Measurements from ENCODE around the gene C10orf143.
"Not testable (repeated sequence)": the region's sequence is repeated elsewhere in the genome, so short reads cannot be mapped to it uniquely, and the experiment has no call there.

The C10orf143 gene

DNA sequence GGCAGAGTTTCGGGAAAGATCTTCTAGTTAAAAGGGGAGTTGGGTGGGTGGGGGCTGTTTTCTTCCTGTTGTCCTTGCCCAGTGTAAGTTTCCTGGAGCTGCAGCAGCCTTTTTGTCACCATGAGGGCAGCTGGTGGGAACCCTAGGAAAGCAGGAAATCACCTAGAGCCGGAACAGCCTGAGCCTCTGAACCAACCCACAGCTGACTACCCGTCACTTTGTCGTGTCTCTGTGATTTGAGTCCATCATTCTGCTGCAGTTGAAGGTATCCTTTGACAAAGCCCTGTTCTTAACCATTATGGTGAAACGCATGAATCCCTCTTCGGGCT is 1.2 kb upstream of the C10orf143 start:
- no peak for DNase-seq

DNA sequence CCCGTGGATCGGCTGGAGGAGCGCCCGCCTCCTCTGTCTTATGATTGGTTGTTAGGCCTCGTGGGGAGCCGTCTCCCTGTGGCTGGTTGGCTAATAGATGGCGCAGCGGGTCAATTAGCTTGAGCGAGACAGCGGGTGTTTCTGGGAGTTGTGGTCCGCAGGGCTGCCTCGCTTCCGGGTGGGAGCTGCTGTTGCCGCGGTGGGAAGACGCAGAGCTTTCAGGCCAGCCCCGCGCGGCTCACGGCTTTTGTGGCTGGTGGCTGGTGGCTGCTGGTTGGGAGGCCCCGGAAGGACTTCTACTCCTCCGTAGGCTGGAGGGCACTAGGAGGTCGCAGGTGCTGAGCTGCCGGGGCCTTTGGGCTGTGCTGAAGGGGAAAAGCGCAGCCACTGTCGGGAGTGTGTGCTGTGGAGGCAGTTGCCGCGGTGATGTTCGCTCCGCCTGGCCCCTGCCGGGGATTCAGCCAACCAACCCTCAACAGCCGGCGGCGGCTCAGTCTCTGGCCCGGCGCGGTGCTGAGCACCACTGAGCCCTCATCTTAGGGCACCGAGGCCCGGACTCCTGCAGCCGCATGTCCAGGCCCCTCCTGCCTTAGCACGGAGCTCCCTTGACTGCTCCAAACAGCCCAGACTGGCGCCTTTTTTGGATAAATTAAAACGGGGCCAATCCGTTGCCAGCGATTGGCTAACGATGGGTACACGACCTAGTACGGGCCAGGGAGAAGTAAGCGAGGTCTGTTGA is 652 bp upstream of the C10orf143 start:
- peak; percentile 89 to 99 (median 97) for DNase-seq

DNA sequence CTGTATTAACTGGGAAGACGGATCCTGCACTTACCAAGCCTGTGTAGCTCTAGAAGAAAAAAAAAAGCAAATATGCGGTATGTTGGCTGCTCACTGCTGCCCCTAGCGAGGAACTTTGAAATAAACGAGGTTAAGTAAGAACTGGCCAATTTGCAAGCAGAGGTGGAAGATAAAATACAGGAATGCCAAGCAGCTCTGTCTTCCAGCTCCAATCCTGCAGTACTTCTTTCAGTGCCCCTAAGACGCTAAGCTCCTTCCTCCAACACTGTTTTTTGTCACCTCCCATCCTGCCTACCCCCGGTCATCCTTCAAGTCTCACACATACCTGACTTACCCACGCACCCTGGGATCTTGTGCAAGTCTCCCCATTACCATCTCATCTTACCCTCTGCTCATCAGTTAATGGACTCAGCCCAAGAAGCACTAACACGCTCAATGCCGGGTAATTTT is 809 bp downstream of the C10orf143 start:
- peak in 53 of 58 donors; percentile 5 to 74 (median 48) for DNase-seq

DNA sequence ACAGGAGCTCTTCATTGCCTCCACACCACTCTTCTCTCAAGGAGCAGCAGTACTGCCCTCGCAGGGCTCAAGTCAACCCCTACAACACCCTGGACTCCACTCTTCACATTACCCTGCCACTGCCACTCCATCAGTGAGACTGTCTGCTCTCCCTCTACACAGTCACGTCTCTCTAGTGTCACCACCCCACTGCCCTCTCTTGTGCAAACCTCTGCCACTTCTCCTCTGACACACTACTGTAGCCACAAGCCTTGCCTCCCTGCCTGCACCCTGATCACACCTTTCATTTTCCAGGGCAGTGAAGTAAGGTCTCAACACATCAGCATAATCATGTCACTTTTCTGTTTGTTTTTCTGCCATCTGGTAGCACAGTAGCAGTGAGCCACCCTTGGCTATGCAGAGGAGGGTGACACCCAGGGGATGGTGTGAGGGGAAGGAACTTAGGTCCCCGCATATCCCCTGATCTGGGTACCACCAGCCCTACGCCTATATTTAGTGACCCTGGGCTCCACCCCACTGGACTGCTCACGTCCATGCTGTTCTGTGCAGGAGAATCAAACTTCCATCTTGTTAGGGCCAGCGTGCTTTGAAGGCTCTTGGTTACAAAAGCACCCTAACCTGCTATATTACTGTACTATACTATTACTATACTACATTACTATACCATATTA is 1.6 kb downstream of the C10orf143 start:
- DNase-seq, result no peak

DNA sequence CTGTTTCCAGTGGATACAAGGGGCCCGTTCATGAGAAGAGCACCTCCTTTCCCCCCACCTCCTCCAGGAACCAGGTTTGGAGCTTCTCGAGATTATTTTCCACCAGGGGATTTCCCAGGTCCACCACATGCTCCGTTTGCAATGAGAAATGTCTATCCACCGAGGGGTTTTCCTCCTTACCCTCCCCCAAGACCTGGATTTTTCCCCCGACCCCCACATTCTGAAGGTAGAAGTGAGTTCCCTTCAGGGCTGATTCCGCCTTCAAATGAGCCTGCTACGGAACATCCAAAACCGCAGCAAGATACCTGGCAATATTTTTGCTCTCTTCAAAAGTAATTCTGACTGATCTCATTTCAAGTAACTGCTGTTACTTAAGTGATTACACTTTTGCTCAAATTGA is 2.5 kb downstream of the C10orf143 start:
- DNase-seq, result not testable (repeated sequence)

DNA sequence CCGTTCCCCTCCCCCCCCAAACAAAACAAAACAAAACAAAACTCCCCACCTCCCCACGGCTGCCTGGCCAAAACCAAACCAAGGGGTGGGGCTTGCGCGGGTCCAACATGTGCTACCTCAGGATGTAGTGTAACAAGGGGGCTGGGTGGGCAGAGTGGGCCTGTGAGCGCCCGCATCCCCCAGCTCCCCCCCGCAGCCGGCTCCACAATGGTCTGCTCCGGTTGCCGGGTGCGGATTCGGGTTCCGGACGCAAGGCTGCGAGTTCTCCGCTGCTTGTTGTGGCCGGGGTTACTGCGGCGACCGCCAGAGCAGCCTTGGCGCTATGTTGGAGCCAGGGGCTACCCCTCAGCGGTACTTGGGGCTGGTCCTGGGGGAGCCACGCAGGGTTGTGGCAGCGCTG is 4.9 kb downstream of the C10orf143 start:
- DNase-seq, result no peak

DNA sequence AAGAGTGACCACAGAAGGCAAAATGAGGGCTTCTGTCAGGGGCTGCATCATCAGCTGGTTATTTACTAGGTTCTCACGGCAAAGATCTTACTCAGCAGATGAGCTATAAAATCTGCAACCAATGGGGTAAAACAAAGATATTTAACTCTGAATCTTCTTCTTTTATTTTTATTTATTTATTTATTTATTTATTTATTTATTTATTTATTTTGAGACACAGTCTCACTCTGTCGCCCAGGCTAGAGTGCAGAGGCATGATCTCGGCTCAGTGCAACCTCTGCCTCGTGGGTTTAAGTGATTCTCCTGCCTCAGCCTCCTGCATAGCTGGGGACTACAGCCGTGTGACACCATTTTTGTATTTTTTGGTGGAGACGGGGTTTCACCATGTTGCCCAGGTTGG is 11.3 kb downstream of the C10orf143 start:
- no peak for DNase-seq

DNA sequence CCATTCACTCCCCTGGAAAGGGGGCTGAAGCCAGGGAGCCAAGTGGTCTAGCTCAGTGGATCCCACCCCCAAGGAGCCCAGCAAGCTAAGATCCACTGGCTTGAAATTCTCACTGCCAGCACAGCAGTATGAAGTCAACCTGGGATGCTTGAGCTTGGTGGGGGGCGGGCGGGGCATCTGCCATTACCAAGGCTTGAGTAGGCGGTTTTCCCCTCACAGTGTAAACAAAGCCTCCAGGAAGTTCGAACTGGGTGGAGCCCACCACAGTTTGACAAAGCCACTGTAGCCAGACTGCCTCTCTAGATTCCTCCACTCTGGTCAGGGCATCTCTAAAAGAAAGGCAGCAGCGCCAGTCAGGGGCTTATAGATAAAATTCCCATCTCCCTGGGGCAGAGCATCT is 20.1 kb downstream of the C10orf143 start:
- DNase-seq, result not testable (repeated sequence)

DNA sequence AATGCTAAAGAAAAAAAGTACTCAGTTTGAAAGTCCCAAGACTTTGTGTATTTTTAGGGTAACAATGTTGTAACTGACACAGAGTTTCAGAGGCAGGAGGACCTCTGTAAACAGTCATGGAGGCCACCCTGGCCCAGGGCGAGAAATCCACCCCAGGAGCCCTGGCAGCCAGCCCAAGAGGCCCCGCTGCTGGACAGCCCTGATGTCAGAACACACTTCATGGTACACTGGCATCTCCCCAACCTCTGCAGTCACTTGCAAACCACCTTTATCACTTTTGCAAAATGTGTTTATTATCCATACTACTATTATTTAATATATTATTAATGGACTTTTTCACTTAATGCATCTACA is 30.2 kb downstream of the C10orf143 start:
- no peak for DNase-seq

DNA sequence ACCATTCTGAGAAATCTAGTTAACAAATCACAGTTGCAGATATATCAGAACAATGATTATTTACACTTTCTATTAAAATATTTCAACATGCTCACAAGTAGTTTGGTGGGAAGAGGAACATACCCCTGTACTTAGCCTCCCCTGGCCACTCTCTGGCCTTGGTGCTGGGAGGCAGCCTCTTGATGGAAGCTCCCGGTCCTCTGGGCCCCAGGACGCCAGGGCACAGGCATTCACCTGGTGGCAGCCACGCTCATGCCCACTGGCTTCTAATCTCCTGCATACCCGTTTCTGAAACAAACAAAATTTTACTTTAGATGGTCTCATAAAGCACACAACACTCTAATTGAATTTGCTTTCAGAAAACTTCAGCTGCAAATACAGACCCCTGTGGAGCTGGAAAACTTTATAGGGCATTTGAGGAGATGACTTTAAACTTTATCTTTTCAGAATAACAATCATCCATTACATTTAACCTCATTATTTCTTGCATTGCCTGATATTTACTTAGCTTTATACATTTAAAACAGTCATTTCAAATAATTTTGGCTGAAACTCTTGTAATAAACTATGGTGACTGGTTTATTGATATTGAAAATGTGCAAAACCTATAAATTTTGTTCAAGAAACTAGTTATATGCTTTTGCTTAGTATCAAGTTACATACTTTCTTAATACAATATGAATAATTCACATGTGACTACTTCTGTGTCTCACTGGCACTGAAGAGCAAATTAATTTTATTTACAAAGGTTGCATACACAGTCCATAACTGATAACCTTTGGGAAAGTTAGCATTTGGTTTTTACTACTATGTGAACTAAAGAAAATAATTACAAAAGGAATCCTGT is 30.8 kb downstream of the C10orf143 start:
- no peak for DNase-seq

DNA sequence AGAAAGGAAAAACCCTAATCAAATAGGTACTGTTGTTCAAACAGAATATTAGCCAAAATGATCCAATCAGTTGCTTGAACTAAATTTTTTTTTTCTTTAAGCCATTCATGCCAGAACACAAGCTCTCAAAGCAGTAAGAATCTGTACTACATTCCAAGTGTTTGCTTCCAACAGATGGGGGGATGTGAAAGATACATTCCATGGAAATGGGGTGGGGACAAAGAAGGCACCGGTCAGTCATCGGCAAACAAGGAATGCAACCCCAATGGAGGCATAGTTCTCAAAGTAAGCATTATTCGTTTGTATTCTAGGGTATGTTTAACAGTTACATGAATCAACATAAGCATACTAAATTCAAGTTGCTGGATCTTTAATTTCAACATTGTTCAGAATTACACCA is 32.5 kb downstream of the C10orf143 start:
- DNase-seq, result no peak

DNA sequence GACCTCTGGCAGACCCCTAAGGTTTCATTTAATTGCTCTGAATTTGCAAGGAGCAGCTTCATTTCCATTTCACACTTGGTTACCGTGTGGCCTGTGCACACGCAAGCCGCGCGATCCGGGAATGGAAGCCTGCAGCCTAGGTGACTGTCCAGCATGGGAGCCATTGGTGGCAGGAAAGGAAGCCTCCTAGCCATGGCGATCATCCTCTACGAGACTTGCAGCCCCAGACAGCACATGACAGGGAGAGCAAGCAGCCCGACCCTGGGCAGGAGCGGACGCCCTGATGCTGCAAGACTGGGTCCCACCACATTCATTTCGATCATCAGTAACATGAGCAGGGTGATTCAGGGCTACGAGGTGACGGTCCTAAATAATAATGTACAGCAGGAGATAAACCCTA is 33.9 kb downstream of the C10orf143 start:
- DNase-seq, result no peak

DNA sequence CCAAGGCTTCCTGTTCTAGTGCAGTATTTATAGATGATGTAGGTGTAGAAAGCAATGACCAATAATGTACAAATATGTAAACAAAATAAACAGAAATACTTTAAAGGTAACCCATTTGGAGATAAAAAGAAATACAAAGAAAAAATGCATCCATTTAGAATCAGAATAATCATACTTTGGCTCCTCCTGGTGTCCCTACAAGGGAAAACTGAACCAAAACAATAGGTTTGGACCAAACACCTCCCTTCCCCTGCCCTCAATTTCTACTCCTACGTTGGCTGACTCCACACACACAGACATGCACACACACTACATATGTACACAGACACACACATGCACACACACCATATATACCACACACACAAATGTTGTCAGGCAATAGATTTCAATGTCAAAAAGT is 36.0 kb downstream of the C10orf143 start:
- no peak for DNase-seq

DNA sequence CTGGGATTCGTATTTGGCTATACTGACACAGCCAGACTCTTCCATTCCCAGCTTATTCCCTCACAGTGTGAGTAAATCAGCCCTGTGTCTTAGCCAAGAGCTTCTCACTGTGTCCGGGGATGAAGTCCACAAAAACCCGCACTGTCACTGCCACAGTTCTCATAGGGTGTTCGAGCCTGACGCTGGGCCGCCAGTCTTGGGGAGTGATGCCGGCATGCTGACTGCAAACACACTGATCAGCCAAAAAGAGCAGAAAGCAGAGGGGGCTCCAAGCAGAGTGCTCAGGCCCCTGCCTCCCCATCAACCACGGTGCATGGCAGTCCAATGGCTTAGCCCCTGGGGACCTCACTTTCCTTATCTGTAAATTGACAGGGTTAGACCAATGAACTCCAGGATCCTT is 36.7 kb downstream of the C10orf143 start:
- DNase-seq, result no peak

DNA sequence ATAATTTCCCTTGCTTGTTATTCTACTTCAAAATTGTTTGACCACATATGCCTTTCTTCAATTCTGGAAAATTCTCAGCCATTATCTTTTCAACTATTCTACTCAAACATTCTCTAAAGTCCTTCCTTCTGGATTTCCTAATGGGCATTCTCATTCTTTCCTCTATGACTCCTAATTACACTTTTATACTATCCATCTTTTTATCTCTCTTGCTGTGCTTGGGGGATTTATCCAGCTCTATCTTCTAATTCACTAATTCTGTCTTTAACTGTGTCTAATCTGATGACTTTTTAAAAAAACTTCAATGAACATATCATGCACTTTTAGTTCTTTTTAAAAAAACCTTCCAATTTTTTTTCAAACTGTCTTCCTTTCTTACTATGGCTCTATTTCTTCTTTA is 38.4 kb downstream of the C10orf143 start:
- no peak for DNase-seq

DNA sequence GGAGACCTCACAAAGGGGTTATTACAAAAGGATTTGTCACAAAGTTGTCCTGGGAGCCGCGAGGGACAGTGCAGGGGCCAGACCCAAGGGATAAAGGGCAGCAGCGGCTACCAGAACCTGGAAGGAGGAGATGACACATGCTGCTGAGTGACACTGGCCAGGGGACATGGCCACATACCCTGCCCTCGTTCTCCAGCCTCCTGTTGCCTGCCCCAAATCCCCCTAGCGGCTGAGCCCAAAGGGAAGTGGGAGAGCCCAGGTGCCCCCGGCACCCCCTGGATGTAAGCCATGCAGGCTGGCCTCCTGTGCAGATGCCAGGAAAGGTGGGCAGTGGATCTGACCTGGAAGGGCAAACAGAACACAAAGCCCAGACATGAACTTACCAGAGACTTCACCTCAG is 42.7 kb downstream of the C10orf143 start:
- no peak for DNase-seq

DNA sequence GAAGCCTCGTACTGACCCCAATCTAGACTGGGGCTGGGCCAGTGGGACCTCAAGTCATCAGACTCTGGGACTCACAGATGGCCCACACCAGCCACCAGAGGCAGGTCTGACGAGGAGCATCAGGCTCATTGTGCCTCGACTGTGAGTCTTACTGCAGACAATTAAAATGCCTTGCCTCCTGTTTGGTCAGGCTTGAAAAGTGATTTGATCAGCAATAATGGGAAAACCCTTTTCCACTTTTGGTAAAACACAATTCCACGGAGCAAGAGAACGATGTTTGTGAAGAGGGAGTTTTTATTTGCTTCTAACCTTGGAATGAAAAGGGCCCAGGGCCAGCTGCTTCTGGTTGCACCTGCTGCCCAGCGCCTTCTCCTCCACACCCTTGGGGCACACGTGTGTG is 43.9 kb downstream of the C10orf143 start:
- DNase-seq, result no peak

DNA sequence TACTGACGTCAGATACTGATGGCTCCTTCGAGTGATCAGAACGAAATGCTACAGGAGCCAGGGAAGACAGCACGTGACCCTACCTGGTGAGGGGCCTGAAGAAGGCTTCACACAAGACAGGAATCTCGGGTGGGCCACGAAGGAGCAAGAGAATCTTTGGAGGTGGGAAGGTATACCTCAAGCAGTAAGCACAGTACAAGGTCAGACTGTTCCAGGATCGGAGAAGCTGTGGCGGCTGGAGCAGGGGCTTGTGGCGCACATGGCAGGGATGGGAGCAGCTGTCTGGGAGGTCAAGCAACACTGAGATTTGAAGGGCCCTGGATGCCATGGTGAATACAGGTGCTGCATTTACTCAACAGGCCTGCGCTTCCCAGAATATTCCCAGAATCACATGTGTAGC is 45.4 kb downstream of the C10orf143 start:
- DNase-seq, result no peak

DNA sequence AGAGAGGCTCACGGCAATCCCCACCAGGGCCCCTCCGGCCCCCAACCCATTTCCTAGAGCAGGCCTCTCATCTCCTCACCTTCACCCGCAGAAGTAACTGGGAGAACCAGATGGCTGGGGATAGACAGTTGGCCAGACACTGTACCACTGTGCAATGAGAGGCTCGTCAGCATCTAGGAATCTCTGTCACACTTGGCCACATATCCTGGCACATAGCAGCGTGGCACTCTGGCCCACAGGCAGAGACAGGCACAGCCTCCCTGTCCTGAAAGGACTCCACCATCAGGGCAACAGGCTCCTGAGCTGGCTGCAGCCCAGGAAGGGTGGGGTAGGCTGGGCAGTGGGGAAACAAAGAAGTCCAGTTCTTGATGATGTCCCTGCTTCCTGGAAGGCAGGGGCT is 45.8 kb downstream of the C10orf143 start:
- DNase-seq, result no peak

DNA sequence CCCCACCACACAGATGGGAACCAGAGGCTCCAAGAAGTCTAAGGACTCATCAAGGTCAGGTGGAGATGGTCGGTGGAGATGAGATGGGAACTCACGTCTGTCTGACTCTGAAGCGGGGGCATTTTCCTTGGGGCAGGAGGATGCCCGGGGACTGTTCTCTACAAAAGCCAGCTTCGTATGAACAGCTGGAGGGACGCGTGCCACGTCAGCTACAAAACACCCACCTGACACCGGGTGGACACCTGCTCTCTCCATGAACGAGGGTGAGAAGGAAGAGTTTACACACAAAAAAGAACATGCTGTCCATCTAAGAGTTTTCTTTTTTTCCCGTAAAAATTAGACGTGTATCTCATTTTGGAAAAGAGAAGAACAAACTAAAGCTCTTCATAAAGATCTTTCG is 47.7 kb downstream of the C10orf143 start:
- no peak for DNase-seq

DNA sequence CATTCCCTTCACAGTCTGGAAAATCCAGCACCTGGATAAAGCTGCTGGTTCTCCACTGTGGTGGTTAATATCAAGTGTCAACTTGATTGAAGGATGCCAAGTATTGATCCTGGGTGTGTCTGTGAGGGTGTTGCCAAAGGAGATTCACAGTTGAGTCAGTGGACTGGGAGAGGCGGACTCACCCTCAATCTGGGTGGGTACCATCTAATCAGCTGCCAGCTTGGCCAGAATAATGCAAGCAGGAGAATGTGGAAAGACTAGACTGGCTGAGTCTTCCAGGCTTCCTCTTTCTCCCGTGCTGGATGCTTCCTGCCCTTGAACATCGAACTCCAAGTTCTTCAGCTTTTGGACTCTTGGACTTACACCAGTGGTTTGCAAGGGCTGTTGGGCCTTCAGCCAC is 48.4 kb downstream of the C10orf143 start:
- DNase-seq, result no peak

DNA sequence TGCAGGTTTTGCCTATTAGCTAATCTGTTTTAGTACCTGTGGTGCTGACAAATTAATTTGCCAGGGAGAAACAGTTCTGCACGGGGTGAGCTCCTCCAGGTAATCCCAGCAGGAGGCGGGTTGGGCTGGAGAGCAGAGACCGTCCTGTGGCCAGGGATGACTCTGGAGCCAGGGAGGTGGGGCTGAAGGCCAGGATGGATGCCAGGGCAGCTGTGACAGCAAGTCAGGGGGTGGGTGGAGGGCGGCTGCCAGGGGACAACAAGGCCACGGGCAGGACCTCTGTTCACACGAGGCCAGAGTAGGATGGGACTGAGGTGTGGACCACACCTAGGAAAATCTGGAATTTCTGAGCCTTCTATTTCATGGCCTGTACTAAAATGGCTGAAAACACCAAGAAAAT is 48.9 kb downstream of the C10orf143 start:
- DNase-seq, result no peak

DNA sequence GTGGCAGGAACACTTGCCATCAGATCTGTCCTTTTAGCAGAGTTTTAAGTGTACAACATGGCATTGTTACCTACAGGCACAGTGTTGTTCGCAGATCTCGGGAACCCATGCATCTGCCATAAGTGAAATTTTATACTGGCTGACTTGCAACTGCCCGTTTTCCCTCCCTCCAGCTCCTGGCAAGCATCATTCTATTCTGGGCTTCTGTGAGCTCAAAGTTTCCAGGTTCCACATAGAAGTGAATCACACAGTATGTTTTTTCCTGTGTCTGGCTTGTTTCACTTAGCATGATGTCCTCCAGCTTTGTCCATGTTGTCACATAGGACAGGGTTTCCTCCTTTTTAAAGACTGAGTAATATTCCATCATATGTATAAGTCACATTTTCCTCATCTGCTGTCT is 56.6 kb downstream of the C10orf143 start:
- no peak for DNase-seq
